Thyroid gland (tissue), 4 donors: ENCODE measurements around the gene ACHE.

Source experiments
- POLR2A ChIP-seq, 2 donors: fragments of 450-650 bp; IDR thresholded peaks; one replicate each; pipeline ENCODE4 v1.6.1; 2017; ENCODE audit warnings: antibody characterized with exemption in 2 of 2, mild to moderate bottlenecking in 2 of 2, moderate library complexity in 1 of 2
- TF ChIP-seq, protein P1 (sequence below), 6 experiments: fragments of 200-600 bp in 3 of 6; fragments of 450-650 bp in 3 of 6; sonication (generic) in 3 of 6; IDR thresholded peaks; one replicate each; pipeline ENCODE4 v1.5.1; 2016 to 2019; ENCODE audit warnings: antibody characterized with exemption in 6 of 6, mild to moderate bottlenecking in 2 of 6, inconsistent platforms in 1 of 6, moderate library complexity in 1 of 6

DNA sequence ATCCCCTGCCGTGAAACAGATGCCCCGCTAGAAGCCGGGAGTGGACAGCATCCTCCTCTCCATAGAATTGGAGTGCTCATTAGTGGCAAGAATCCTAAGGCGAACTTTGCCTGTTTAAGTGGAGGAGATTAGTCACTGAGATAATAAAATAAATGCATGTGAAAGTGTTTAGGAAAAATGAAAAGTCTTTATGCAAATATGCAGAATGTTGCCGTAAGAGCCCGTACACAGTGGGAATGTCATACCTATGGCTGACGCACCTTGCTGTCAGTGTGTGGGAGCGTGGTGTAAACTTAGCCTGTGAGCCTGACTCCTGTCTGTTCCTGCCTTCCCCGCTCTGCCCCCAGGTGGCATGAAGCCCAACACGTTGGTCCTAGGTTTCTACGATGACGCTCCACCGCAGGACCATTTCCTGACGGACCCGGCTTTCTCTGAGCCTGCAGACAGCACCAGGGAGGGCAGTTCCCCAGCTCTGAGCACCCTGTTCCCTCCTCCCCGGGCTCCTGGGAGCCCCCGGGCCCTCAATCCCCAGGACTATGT is 30.2 kb downstream of the ACHE start:
- TF ChIP-seq POLR2A (IDR thresholded peaks at IDR 0.05) = no peak
- TF ChIP-seq, protein P1, sequence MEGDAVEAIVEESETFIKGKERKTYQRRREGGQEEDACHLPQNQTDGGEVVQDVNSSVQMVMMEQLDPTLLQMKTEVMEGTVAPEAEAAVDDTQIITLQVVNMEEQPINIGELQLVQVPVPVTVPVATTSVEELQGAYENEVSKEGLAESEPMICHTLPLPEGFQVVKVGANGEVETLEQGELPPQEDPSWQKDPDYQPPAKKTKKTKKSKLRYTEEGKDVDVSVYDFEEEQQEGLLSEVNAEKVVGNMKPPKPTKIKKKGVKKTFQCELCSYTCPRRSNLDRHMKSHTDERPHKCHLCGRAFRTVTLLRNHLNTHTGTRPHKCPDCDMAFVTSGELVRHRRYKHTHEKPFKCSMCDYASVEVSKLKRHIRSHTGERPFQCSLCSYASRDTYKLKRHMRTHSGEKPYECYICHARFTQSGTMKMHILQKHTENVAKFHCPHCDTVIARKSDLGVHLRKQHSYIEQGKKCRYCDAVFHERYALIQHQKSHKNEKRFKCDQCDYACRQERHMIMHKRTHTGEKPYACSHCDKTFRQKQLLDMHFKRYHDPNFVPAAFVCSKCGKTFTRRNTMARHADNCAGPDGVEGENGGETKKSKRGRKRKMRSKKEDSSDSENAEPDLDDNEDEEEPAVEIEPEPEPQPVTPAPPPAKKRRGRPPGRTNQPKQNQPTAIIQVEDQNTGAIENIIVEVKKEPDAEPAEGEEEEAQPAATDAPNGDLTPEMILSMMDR (IDR thresholded peaks at IDR 0.05) = no peak
